Suprapubic skin (tissue), 4 donors: ENCODE results near the gene VPS52.

Experiments used
- CTCF ChIP-seq, 2 donors: fragments of 200-600 bp in 1 of 2; fragments of 450-650 bp in 1 of 2; sonication (generic) in 1 of 2; IDR thresholded peaks; one replicate each; pipeline ENCODE4 v1.5.1; 2016 to 2019; ENCODE audit warnings: antibody characterized with exemption in 2 of 2, mild to moderate bottlenecking in 1 of 2, moderate library complexity in 1 of 2
- EP300 ChIP-seq: sonication (generic); formaldehyde crosslinking; IDR thresholded peaks from one replicate; pipeline ENCODE4 v1.6.1; 2017; ENCODE audit warnings: antibody characterized with exemption
- POLR2A ChIP-seq, 2 donors: fragments of 450-650 bp; IDR thresholded peaks; one replicate each; pipeline ENCODE4 v1.6.1; 2017; ENCODE audit warnings: antibody characterized with exemption in 2 of 2, mild to moderate bottlenecking in 2 of 2, moderate library complexity in 2 of 2
- POLR2AphosphoS5 ChIP-seq, 3 donors: sonication (generic); formaldehyde crosslinking; IDR thresholded peaks; one replicate each; pipeline ENCODE4 v1.6.1; 2017; ENCODE audit warnings: antibody characterized with exemption in 3 of 3

GRCh38 chr6:33312361-33313104 is 40.9 kb upstream of the VPS52 start:
- TF ChIP-seq POLR2A (IDR thresholded peaks at IDR 0.05) (no peak), CTCF (IDR thresholded peaks at IDR 0.05) (no peak), EP300 (no peak), POLR2AphosphoS5 (IDR thresholded peaks at IDR 0.05) (no peak)
